Measurements from ENCODE around the gene CGN.

DNA sequence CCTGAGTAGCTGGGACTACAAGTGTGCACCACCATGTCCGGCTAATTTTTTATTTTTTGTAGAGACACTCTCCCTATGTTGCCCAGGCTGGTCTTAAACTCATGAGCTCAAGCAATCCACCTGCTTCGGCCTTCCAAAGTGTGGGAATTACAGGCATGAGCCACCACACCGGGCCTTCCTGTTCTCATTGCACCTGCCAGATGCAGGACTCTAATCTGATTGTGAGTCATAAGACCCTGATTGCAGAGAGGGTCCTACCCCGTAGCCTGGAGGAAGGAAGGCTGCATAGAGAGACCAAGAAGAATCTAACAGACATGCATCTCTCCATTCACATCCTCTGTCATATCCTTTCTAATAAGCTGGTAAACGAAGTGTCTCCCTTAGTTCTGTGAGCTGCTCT lies 19.5 kb upstream of the CGN start:
- TF ChIP-seq JUNB (CRISPR knock-in tag; IDR thresholded peaks at IDR 0.05; ENCODE audit: borderline replicate concordance) (no peak), ASH2L (IDR thresholded peaks at IDR 0.05; ENCODE audit: insufficient read length, low read depth, low read length) (no peak), NFYB (CRISPR knock-in tag; IDR thresholded peaks at IDR 0.05) (no peak), FOSL2 (CRISPR knock-in tag; IDR thresholded peaks at IDR 0.05) (no peak), ZNF572 (CRISPR knock-in tag; IDR thresholded peaks at IDR 0.05) (no peak), SRSF9 (IDR thresholded peaks at IDR 0.05; ENCODE audit: borderline replicate concordance, insufficient read depth, low read depth, low read length, poor library complexity, severe bottlenecking) (no peak), KDM5A (IDR thresholded peaks at IDR 0.05; ENCODE audit: borderline replicate concordance, low read length) (no peak), SRSF4 (IDR thresholded peaks at IDR 0.05; ENCODE audit: low read depth, low read length, poor library complexity, severe bottlenecking) (no peak)
- TF ChIP-seq, protein P1, sequence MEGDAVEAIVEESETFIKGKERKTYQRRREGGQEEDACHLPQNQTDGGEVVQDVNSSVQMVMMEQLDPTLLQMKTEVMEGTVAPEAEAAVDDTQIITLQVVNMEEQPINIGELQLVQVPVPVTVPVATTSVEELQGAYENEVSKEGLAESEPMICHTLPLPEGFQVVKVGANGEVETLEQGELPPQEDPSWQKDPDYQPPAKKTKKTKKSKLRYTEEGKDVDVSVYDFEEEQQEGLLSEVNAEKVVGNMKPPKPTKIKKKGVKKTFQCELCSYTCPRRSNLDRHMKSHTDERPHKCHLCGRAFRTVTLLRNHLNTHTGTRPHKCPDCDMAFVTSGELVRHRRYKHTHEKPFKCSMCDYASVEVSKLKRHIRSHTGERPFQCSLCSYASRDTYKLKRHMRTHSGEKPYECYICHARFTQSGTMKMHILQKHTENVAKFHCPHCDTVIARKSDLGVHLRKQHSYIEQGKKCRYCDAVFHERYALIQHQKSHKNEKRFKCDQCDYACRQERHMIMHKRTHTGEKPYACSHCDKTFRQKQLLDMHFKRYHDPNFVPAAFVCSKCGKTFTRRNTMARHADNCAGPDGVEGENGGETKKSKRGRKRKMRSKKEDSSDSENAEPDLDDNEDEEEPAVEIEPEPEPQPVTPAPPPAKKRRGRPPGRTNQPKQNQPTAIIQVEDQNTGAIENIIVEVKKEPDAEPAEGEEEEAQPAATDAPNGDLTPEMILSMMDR (CRISPR knock-in tag; IDR thresholded peaks at IDR 0.05): no peak
- TF ChIP-seq, protein P2, sequence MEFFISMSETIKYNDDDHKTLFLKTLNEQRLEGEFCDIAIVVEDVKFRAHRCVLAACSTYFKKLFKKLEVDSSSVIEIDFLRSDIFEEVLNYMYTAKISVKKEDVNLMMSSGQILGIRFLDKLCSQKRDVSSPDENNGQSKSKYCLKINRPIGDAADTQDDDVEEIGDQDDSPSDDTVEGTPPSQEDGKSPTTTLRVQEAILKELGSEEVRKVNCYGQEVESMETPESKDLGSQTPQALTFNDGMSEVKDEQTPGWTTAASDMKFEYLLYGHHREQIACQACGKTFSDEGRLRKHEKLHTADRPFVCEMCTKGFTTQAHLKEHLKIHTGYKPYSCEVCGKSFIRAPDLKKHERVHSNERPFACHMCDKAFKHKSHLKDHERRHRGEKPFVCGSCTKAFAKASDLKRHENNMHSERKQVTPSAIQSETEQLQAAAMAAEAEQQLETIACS (CRISPR knock-in tag; IDR thresholded peaks at IDR 0.05): no peak
